HG02938 (cell line): ENCODE measurements around the gene NLRP14.

ENCODE experiments used
- ATAC-seq: cut with Tn5 transposase; IDR thresholded peaks from one replicate; pipeline ENCODE4 v1.9.1; 2021; ENCODE audit warnings: mild to moderate bottlenecking, moderate library complexity; ENCODE audit not compliant: unreplicated experiment

The NLRP14 gene, protein sequence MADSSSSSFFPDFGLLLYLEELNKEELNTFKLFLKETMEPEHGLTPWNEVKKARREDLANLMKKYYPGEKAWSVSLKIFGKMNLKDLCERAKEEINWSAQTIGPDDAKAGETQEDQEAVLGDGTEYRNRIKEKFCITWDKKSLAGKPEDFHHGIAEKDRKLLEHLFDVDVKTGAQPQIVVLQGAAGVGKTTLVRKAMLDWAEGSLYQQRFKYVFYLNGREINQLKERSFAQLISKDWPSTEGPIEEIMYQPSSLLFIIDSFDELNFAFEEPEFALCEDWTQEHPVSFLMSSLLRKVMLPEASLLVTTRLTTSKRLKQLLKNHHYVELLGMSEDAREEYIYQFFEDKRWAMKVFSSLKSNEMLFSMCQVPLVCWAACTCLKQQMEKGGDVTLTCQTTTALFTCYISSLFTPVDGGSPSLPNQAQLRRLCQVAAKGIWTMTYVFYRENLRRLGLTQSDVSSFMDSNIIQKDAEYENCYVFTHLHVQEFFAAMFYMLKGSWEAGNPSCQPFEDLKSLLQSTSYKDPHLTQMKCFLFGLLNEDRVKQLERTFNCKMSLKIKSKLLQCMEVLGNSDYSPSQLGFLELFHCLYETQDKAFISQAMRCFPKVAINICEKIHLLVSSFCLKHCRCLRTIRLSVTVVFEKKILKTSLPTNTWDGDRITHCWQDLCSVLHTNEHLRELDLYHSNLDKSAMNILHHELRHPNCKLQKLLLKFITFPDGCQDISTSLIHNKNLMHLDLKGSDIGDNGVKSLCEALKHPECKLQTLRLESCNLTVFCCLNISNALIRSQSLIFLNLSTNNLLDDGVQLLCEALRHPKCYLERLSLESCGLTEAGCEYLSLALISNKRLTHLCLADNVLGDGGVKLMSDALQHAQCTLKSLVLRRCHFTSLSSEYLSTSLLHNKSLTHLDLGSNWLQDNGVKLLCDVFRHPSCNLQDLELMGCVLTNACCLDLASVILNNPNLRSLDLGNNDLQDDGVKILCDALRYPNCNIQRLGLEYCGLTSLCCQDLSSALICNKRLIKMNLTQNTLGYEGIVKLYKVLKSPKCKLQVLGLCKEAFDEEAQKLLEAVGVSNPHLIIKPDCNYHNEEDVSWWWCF

DNA sequence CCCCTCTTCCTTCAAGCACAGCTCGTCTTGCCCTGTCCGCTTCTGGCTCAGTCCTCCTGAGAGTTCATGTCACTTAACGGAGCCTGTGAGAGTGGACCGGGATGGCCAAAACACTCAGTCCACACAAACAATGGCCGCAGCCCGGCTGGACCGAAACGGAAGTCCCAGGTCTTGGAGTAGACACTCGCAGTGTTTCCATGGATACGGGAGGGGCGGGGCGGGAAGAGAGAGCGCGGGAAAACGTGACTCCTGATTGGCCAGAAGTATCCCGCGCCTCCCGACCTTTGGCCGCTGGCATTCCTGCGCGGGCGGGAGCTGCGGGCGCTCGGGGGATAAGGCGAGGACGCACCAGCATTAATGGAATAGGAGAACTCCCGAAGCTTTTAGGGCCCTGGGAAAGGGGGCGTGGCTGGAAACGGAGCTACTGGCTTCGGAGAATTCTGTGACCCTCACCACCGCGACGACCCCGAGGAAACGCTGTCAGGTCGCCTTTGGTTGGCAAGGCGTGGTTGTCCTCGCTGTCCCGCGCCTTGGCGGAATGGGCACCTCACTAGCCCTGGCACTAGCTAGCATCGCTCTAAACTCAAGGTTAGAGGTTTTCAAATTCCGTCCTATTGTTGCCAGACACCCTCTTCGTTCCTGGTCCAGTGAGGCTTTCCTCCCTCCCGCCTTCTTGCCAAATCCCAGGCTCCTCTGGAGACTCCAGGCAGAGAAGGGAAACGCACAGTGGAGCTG lies at the start of gene NLRP14, which contains the start of gene ZNF214:
Gene NLRP14 (plus strand): TSS at position 297 of the 735 bp plus-strand sequence. CDS start 18,108 bp downstream, outside the sequence.
Gene ZNF214 (minus strand): TSS at position 164 of the 735 bp plus-strand sequence. CDS start 17,511 bp downstream, outside the sequence.
- no peak for ATAC-seq

DNA sequence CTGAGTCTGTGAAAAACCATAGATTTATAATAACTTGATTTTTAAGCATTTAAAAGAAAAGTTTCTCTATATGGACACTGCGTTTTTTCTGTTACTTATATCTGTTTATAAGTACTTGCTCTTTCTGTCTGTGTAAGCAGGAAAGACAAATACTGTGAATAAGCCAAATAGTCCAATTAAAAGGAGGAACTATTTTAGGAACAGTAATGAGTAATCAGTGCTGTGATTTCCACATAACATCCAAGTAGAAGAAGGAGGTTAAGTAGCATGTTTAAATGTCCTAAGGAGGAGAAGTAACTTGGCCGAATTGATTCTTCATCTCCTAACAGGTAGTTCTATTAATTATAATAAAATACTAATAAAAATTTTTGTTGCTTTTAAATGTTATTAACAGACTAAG lies 40.9 kb upstream of the NLRP14 start:
- no peak for ATAC-seq

DNA sequence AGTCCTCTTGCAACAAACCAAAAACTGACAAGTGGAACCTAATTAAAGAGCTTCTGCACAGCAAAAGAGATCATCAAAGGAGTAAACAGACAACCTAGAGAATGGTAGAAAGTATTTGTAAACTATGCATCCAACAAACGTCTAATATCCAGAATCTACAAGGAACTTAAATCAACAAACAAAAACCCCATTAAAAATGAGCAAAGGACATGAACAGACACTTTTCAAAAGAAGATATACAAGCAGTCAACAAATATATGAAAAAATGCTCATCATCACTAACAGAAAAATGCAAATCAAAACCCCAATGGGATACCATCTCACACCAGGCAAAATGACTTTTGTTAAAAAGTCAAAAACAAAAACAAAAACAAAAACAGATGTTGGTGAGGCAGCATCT lies 33.8 kb upstream of the NLRP14 start:
- no peak for ATAC-seq

DNA sequence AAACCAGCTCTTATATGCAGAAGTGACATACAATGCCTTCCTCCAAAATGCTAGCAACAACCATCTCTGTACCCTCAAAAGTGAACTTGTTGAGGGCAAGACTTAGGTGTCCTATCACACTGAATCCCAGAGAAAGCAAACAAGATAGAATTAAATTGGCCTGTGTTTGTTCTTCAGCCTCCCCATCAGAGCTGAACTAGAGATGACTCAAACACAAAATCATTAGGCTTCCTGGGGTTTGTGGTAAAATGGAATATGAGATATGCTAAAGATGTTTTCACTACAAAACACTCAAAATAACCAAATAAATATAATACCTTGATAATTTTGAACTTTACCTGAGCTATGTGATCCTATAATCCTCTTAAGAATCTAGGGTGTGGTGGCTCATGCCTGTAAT lies 31.8 kb upstream of the NLRP14 start:
- ATAC-seq = no peak

DNA sequence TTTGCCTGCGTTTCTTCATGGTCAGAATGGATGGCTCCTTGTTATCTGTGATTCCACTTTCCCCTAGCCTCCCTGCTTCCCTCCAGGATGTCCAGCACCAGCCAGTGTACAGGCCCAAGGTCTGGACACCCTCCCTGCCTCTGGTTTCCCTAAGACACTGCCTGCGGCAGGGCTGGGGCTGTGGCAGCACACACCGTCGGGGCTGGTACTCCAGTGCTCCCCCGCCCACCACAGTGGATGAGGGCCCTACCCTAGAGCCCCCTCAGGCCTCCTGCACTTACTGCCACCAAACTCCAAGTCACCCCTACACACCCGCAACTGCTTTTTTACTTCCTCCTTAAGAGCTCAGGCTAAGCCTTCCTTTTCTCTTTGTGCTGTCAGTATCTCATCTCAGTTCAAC lies 29.1 kb upstream of the NLRP14 start:
- no peak for ATAC-seq

DNA sequence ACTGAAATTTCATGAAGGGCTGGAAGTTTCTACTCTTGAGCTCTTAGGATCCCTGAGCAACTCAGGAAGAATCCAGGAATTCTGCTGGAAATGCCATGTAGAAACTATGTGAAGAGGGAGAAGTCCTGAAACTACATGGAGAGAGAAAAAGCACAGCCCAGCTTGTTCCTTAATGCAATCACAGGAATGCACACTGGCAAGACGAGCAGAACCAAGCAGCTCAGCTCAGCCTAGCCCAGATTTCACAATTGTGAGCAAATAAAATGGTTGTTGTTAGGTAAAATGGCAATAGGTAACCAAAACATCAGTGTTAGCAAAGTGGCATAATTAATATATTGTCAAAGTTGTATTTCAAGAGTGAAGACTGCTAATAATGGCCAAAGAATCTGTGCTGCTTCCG lies 28.3 kb upstream of the NLRP14 start:
- ATAC-seq = no peak

DNA sequence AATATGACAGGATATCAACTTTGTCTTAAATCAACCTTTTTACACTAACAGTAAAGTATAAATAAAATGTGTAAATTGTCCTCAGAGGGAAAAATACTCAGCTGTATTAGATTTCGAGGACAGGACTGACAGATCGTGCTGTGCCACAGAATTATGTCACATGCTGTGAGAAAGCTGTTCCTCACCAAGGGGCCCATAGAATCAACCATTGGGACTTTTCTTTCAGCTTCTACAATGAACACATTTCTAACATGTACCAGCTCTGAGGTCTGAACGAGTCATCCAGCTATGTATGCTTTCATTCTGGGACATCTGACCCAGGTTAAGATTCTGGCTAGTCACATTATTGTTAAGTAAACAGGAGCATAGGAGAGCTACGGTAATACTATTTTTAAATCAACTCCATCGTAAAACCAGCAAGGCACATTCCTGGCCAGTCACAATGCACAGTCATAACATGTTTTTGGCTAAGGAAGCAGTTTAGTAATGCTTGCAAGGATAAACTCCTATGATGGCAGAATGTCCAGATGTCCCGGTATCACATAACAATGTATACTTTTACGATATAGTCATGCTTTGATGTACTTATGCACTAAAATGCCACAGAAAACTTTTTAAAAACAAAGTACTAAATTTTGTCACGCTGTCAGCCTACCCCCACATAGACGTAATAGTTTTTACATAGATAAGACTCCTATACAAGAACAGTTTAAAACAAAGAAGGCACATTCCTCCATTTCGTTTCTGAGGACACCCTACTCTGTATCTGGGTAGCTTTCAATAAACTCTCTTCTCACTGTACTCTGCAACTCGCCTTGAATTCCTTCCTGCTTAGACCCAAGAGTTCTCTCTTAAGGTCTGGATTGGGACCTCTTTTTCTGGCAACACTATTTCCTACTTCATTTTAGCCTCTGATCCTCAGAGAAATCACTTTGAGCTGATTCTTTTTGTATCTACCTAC lies 27.5 kb upstream of the NLRP14 start:
- ATAC-seq = no peak

DNA sequence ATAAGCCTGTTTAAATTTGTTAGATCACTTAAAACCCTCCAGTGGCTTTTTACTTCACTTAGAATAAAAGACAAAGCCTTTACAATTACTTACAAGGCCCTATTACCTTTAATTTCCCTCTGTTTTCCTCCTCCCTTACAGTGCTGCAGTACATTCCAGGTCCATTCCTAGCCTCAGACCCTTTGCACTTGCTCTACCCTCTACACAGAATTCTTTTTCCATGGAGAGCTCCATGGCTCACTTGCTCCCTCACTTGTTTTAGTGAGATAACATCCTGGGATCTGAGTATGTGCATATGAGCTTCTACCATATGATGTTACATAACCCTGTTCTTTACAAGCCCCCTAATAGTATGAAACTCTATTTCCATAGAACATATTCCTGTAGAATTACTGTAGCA lies 24.6 kb upstream of the NLRP14 start:
- ATAC-seq = no peak

DNA sequence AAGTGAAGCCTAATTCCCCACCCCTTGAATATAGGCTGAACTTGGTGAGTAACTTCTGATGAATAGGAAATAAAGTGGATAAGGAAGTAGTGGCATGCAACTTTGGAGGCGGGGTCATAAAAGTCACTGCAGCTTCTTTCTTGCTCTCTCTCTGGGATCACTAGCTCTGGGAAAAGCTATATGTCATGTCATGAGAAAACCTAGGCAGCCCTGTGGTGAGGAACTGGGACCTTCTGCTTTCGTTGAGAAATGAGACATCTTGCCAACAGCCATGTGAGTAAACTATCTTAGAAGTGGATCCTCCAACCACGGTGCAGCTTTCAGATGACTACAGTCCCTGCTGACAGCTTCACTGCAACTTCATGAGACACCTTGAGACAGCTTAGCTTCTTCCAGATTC lies 15.8 kb upstream of the NLRP14 start:
- peak; percentile 65 for ATAC-seq

DNA sequence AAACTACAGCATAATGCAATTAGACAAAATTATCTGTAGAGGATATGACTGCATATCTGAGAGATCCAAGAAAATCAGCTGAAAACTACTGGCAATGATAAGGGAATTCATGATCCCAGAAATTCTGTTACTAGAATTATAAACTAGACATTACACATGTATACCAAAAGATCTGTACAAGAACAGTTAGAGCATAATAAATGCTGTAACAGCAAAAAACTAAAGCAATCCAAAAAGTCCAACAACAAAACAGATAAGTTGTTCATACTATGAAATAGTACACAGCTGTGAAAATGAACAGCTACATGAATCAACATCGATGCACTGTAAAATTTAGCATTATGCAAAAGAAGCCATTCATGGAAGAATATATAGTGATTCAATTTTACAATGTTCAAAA lies 6.2 kb upstream of the NLRP14 start:
- ATAC-seq = no peak

DNA sequence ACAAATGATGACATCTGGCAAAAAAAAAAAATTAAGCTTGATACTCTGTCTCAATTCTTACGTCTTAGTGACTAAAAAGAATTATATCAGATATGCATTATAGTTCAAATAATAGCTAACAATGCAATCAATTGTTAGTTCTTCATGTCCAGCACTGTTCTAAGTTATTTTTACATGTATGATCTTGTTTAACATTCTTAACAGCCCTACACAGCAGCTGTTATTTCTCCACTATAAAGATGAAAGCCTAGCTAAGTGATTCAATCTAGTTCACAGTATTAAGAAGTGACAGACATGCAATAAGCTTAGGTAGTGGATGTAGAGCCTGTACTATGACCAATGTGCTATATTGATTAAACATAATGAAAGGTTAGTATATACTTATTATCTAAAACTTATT lies 4.3 kb upstream of the NLRP14 start:
- ATAC-seq = no peak

DNA sequence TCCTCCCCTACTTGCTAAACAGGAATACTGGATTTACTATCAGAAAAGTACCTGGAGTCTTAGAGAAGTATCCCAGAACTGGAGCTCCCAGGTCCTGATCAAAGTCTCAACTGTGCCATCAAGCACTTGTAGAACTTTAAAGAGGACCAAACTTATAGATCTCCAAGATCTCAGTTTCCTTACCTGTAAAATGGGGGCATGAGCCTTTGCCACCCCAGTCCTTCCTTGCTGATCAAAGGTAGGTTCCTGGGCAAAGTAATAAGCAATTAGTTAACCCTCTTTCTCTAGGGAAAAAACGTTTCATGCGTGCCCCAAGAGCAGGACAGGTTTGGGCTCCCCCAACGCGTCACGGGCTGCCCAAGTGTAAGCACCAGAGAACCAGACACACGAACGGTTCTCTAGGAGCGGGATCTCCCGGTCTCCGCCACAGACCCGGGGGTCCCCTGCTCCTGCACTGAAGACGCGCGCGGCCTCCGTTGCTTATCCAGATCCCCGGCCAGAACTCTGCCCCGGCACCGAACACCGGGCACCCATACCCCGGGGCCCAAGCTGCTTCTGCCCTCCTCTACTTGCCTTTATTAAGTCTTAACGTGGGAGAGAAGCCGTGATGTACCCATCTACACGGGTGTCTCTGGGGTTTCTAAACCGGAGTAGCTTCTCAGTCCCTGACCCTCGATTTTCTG lies 638 bp upstream of the NLRP14 start:
- ATAC-seq = no peak

DNA sequence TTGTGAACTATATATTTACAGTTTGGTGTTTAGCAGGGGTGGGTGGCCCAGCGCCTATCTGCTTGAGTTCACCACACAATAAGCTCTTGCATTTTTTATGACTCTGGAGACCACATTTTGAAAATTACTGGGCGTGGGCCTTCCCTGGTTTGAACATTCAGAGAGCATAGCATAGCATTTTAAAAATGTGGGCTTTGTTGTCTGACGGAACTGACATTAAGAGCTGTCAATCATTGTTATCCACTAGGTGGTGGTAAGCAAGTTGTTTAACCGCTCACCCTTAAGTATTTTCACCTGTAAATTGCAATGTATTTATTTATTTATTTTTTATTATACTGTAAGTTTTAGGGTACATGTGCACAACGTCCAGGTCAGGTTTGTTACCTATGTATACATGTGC lies 1.0 kb downstream of the NLRP14 start:
- ATAC-seq = no peak

DNA sequence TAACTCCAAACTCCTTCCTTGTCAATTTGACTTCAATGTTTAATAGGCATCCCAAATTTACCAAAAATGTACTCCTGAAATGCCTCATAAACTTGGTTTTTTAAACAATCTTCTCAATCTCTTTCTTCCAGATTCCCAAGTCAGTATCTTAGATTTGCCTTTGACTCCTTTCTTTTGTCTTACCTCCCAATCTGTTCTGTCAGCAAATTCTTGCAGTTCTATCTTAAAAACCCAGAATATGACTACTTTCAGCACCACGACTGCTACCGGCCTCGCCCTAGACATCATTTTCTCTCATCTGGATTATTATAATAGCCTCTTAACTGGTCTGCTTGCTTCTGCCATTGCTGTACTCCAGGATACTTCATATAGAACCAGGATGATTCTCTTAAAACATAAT lies 7.9 kb downstream of the NLRP14 start:
- no peak for ATAC-seq

DNA sequence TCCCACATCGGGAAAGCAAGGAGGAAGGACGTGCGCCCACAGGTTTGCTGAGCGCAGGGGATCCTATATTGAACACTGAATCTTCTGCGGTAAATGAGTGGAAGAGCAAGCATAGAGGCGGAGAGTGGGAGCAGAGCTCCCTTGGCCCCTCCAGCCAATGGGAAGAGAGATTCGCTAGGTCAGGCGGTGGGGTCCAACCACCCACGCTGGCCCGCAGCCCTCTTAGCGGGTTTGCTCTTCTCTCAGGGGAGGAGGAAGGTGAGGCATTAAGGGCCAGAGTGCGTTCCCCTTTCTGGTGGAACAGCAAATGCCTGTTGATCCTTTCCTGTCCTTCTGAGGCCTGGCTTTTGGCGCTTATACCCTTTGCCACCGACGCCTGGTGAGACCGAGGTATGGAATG lies 10.6 kb downstream of the NLRP14 start:
- no peak for ATAC-seq

DNA sequence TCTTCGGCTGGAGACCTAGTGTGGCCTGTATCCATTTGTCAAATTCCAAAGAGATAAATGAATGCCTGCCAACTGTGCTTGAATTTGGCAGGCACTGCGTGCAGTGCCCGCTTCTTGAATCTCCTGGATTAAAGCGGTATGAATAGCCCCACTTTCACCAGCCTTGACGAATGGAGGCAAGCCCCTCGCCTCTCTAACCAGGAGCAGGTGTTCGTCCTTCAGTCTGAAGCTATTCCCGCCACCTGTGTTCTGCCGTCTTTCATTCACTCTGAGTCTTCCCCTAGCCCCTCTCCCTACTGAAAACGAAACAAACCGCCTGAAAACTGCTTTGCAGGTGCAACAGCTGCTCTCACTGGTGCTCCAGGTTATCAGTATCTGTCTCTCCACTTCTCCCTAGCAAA lies 11.2 kb downstream of the NLRP14 start:
- ATAC-seq = no peak

DNA sequence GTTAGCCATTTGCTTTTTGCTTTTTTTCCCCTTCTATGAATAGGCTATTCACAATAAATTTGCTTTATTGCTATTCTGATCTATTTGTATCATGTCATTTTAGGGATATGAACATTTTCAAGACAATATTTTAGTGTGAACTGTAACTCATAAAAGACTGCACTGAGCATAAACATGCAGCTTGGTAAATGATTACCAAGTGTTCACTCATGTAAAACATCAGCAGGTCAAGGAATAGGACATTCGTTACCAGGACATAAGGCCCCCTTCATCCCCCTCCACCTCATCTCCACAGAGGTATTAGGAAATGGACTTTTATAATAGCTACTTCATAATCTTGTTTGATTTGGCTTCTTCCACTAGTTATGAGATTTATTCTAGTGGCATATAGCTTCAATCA lies 12.4 kb downstream of the NLRP14 start:
- no peak for ATAC-seq

DNA sequence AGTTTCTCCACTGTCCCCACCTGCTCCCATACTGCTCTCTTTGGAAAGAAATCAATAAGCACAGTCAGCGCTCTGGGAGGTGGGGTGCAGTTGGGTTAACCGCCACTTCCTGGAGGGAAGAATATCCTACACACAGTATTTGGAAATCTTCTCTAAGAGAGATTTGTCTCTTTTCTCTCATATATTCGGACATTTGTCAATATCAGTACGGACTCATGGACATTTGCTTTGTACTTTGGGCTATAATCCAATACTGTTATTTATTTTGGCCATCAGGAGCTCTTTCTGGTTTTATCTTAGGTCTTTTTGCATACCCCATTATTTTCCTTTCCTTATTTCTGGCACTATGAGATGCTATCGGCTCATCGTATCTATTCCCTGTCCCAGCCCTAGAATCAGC lies 13.7 kb downstream of the NLRP14 start:
- ATAC-seq = no peak
